Glutamatergic neuron (in vitro differentiated cells): ENCODE results near the gene CDK14. TPM values are rescaled to one million over a fixed set of nuclear protein-coding genes. Genes with fewer than 3 reads are reported as not detected.

Source experiments
- DNase-seq: peaks from one replicate; pipeline ENCODE4 v3.0.0; 2022
- H3K27ac Mint-ChIP-seq: one replicate; pipeline ENCODE4 v1.8.0; 2020; ENCODE audit warnings: mild to moderate bottlenecking, mixed read lengths, inconsistent platforms; ENCODE audit not compliant: unreplicated experiment
- H3K27me3 Mint-ChIP-seq: one replicate; pipeline ENCODE4 v1.8.0; 2020; ENCODE audit warnings: mild to moderate bottlenecking, moderate library complexity, mixed read lengths, inconsistent platforms; ENCODE audit not compliant: unreplicated experiment
- H3K36me3 Mint-ChIP-seq: one replicate; pipeline ENCODE4 v1.8.0; 2020; ENCODE audit warnings: mild to moderate bottlenecking, mixed read lengths, inconsistent platforms; ENCODE audit not compliant: unreplicated experiment
- H3K4me1 Mint-ChIP-seq: one replicate; pipeline ENCODE4 v1.8.0; 2020; ENCODE audit warnings: mild to moderate bottlenecking, low read depth, mixed read lengths, inconsistent platforms; ENCODE audit not compliant: unreplicated experiment
- H3K4me3 Mint-ChIP-seq: one replicate; pipeline ENCODE4 v1.8.0; 2020; ENCODE audit warnings: mild to moderate bottlenecking, mixed read lengths, inconsistent platforms; ENCODE audit not compliant: unreplicated experiment
- H3K9me3 Mint-ChIP-seq: one replicate; pipeline ENCODE4 v1.8.0; 2020; ENCODE audit warnings: mild to moderate bottlenecking, moderate library complexity, mixed read lengths, inconsistent platforms; ENCODE audit not compliant: unreplicated experiment
- CTCF ChIP-seq: fragments of 200-600 bp; sonication (generic); IDR thresholded peaks from one replicate; pipeline ENCODE4 v1.5.0; 2021; ENCODE audit not compliant: partially characterized antibody, unreplicated experiment
- total RNA-seq: library from RNA; stranded (reverse); fragmentation: NEBNext Ultra II Directional; extraction: Animal tissue kit (Norgen Biotek cat#: 25700); gene quantifications from one replicate; pipeline ENCODE4 v1.2.1, GENCODE V29; 2021; ENCODE audit not compliant: unreplicated experiment

CDK14 gene
- total RNA-seq, 1 donor from 2014 or later = 96.5 TPM

- Mint-ChIP-seq H3K27me3 (no peaks in the 10 kb centered on the region), H3K4me3 (no peak overlapping the region), H3K4me1 (peaks cover 6% of the 10 kb centered on the region), H3K9me3 (no peaks in the 10 kb centered on the region), H3K27ac (no peak overlapping the region), H3K36me3 (peaks cover 5% of the 10 kb centered on the region)
- no peak for DNase-seq
- no peak for TF ChIP-seq CTCF
These were observed 221.7 kb downstream of the CDK14 start for GRCh38 chr7:90817846-90818245.

GRCh38 chr7:90818341-90818740 lies 222.2 kb downstream of the CDK14 start:
- Mint-ChIP-seq H3K27ac (no peak overlapping the region), H3K27me3 (no peaks in the 10 kb centered on the region), H3K36me3 (peaks cover 5% of the 10 kb centered on the region), H3K4me1 (peaks cover 6% of the 10 kb centered on the region), H3K9me3 (no peaks in the 10 kb centered on the region), H3K4me3 (no peak overlapping the region)
- no peak for TF ChIP-seq CTCF
- no peak for DNase-seq

- H3K4me1 Mint-ChIP-seq = peaks cover 6% of the 10 kb centered on the region
- no peak for TF ChIP-seq CTCF
- no peak for DNase-seq
- H3K27me3 Mint-ChIP-seq = no peaks in the 10 kb centered on the region
- H3K27ac Mint-ChIP-seq = no peak overlapping the region
- H3K36me3 Mint-ChIP-seq = peaks cover 5% of the 10 kb centered on the region
- no peak overlapping the region for H3K4me3 Mint-ChIP-seq
- no peaks in the 10 kb centered on the region for H3K9me3 Mint-ChIP-seq
These were observed 226.0 kb downstream of the CDK14 start for GRCh38 chr7:90821961-90822620.

- no peak overlapping the region for H3K4me3 Mint-ChIP-seq
- TF ChIP-seq CTCF = no peak
- H3K9me3 Mint-ChIP-seq = peaks cover 3% of the 10 kb centered on the region
- H3K4me1 Mint-ChIP-seq = no peaks in the 10 kb centered on the region
- H3K27me3 Mint-ChIP-seq = no peaks in the 10 kb centered on the region
- peaks cover 16% of the 10 kb centered on the region for H3K36me3 Mint-ChIP-seq
- no peak overlapping the region for H3K27ac Mint-ChIP-seq
- no peak for DNase-seq
These were observed 228.5 kb downstream of the CDK14 start for GRCh38 chr7:90824386-90825307.

GRCh38 chr7:90825779-90826178 lies 229.7 kb downstream of the CDK14 start:
- H3K27me3 Mint-ChIP-seq = no peaks in the 10 kb centered on the region
- peaks cover 21% of the 10 kb centered on the region for H3K36me3 Mint-ChIP-seq
- TF ChIP-seq CTCF = no peak
- DNase-seq = no peak
- H3K4me1 Mint-ChIP-seq = no peaks in the 10 kb centered on the region
- H3K9me3 Mint-ChIP-seq = peaks cover 3% of the 10 kb centered on the region
- H3K4me3 Mint-ChIP-seq = no peak overlapping the region
- no peak overlapping the region for H3K27ac Mint-ChIP-seq
